ENCODE results near the gene RBMS3. TPM values are rescaled to one million over a fixed set of nuclear protein-coding genes. Genes with fewer than 3 reads are reported as not detected.

RBMS3 gene
- total and polyA plus RNA-seq, 3 donors from 2014 or later: 5.6 to 36.2 (median 19.7) TPM

- 52 to 75% methylated on average over 1 of the region's 1 CpG for WGBS, 2 donors
Observed at GRCh38 chr3:29594261-29594660, 313.4 kb downstream of the RBMS3 start.

GRCh38 chr3:29597376-29598008, 316.6 kb downstream of the RBMS3 start:
- no peaks in the 10 kb centered on the region for H3K9me3 ChIP-seq

More at GRCh38 chr3:29594261-29594660, 313.4 kb downstream of the RBMS3 start:
- H3K27me3 ChIP-seq: no peaks in the 10 kb centered on the region
- TF ChIP-seq POLR2A (IDR thresholded peaks at IDR 0.05) (no peak), CTCF (IDR thresholded peaks at IDR 0.05) (no peak)
- no peak for DNase-seq
- intact Hi-C loops (cut with DNase I; ENCODE audit: low total_unique reads): no loop called here
- no peaks in the 10 kb centered on the region for H3K36me3 ChIP-seq (ENCODE audit: low read depth, missing control alignments)
- no peak overlapping the region for H3K27ac ChIP-seq
- no peak overlapping the region for H3K4me3 ChIP-seq
- no peaks in the 10 kb centered on the region for H3K9me3 ChIP-seq
- no peaks in the 10 kb centered on the region for H3K4me1 ChIP-seq

GRCh38 chr3:29601861-29602585, 321.2 kb downstream of the RBMS3 start:
- Histone ChIP-seq H3K4me1 (peaks cover 3% of the 10 kb centered on the region), H3K36me3 (ENCODE audit: low read depth, missing control alignments) (no peaks in the 10 kb centered on the region), H3K27ac (no peak overlapping the region), H3K4me3 (no peak overlapping the region), H3K27me3 (no peaks in the 10 kb centered on the region), H3K9me3 (no peaks in the 10 kb centered on the region)
- no peak for TF ChIP-seq CTCF (IDR thresholded peaks at IDR 0.05)
- no peak for TF ChIP-seq POLR2A (IDR thresholded peaks at IDR 0.05)
- DNase-seq: no peak
- 47 to 61% methylated on average over 4 of the region's 4 CpGs for WGBS, 2 donors
- intact Hi-C loops (cut with DNase I; ENCODE audit: low total_unique reads): no loop called here

More at GRCh38 chr3:29597376-29598008, 316.6 kb downstream of the RBMS3 start:
- peaks cover 3% of the 10 kb centered on the region for H3K4me1 ChIP-seq
- no peaks in the 10 kb centered on the region for H3K36me3 ChIP-seq (ENCODE audit: low read depth, missing control alignments)
- TF ChIP-seq CTCF (IDR thresholded peaks at IDR 0.05): no peak
- no peak for TF ChIP-seq POLR2A (IDR thresholded peaks at IDR 0.05)
- intact Hi-C loops (cut with DNase I; ENCODE audit: low total_unique reads): no loop called here
- H3K27me3 ChIP-seq: no peaks in the 10 kb centered on the region
- 56 to 58% methylated on average over 3 of the region's 3 CpGs for WGBS, 2 donors
- H3K27ac ChIP-seq: no peak overlapping the region
- no peak for DNase-seq
- H3K4me3 ChIP-seq: no peak overlapping the region

- Histone ChIP-seq H3K36me3 (ENCODE audit: low read depth, missing control alignments) (no peaks in the 10 kb centered on the region), H3K27ac (no peak overlapping the region), H3K9me3 (no peaks in the 10 kb centered on the region), H3K4me3 (no peak overlapping the region), H3K4me1 (peaks cover 3% of the 10 kb centered on the region), H3K27me3 (no peaks in the 10 kb centered on the region)
- TF ChIP-seq POLR2A (IDR thresholded peaks at IDR 0.05) (no peak), CTCF (IDR thresholded peaks at IDR 0.05) (no peak)
- intact Hi-C loops (cut with DNase I; ENCODE audit: low total_unique reads): no loop called here
- no peak for DNase-seq
- 92 to 93% methylated on average over 2 of the region's 2 CpGs for WGBS, 2 donors
Observed at GRCh38 chr3:29605845-29606244, 325.0 kb downstream of the RBMS3 start.
